Dendritic cell treated with granulocyte-macrophage colony-stimulating factor and Interleukin-4, amounts not matched to agents 40 ng/mL and 50 ng/mL, for 4 days (primary cell): ENCODE measurements around the gene HCFC1R1.

ENCODE experiments used
- H3K27ac Mint-ChIP-seq: one replicate; pipeline ENCODE4 v1.8.0; 2022; ENCODE audit warnings: mild to moderate bottlenecking, mixed read lengths
- H3K27me3 Mint-ChIP-seq: one replicate; pipeline ENCODE4 v1.8.0; 2022; ENCODE audit warnings: mild to moderate bottlenecking, mixed read lengths
- H3K36me3 Mint-ChIP-seq: one replicate; pipeline ENCODE4 v1.8.0; 2022; ENCODE audit warnings: low read depth, mixed read lengths
- H3K4me1 Mint-ChIP-seq: one replicate; pipeline ENCODE4 v1.8.0; 2022; ENCODE audit warnings: low read depth, mixed read lengths
- H3K4me3 Mint-ChIP-seq: one replicate; pipeline ENCODE4 v1.8.0; 2022; ENCODE audit warnings: mild to moderate bottlenecking, moderate library complexity, mixed read lengths
- H3K9me3 Mint-ChIP-seq: one replicate; pipeline ENCODE4 v1.8.0; 2022; ENCODE audit warnings: mixed read lengths
- intact Hi-C: fragments of 100-400 bp; cut with micrococcal nuclease; formaldehyde crosslinking; loops from one replicate; pipeline ENCODE4 v1.15.0; 2022

Gene HCFC1R1

DNA sequence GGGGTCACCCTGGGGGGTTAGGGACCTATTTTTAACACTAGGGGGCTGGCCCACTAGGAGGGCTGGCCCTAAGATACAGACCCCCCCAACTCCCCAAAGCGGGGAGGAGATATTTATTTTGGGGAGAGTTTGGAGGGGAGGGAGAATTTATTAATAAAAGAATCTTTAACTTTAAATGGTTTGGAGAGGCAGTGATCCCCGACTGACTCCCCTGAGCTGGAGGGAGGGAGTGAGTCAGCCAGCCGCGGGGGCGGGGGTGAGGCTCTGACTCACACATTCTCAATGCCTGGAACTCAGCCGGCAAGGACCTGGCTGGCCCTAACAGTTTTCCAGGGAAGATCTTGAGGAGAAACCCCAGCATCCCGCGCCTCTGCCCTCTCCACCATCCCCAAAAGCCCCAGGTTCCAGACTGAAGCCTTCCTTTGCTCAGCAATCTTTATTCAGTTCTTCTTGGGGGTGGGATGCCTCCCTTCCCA, 1.5 kb downstream of the HCFC1R1 start:
- Mint-ChIP-seq H3K27ac (peak overlapping the region; percentile 90), H3K4me3 (peak overlapping the region; percentile 81), H3K36me3 (peaks cover 43% of the 10 kb centered on the region), H3K27me3 (peaks cover 22% of the 10 kb centered on the region), H3K9me3 (no peaks in the 10 kb centered on the region), H3K4me1 (peaks cover 65% of the 10 kb centered on the region)
- intact Hi-C loops = no loop called here

DNA sequence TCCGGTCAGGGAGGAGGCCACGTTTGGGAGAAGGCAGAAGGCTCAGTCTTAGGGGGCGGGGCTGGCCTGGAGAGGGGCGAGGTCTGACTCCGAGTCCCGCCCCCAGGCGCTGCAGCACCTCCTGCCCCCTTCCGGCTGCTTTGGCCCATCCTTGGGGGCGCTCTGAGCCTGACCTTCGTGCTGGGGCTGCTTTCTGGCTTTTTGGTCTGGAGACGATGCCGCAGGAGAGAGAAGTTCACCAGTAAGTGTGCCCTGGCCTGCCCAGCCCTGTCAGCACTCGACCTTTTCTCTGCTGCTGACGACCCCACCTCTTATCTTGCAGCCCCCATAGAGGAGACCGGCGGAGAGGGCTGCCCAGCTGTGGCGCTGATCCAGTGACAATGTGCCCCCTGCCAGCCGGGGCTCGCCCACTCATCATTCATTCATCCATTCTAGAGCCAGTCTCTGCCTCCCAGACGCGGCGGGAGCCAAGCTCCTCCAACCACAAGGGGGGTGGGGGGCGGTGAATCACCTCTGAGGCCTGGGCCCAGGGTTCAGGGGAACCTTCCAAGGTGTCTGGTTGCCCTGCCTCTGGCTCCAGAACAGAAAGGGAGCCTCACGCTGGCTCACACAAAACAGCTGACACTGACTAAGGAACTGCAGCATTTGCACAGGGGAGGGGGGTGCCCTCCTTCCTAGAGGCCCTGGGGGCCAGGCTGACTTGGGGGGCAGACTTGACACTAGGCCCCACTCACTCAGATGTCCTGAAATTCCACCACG, 2.1 kb downstream of the HCFC1R1 start:
- Mint-ChIP-seq H3K27me3 (peaks cover 28% of the 10 kb centered on the region), H3K4me3 (peak overlapping the region; percentile 81), H3K4me1 (peaks cover 65% of the 10 kb centered on the region), H3K36me3 (peaks cover 36% of the 10 kb centered on the region), H3K9me3 (no peaks in the 10 kb centered on the region), H3K27ac (peak overlapping the region; percentile 90)
- intact Hi-C loops = no loop called here

DNA sequence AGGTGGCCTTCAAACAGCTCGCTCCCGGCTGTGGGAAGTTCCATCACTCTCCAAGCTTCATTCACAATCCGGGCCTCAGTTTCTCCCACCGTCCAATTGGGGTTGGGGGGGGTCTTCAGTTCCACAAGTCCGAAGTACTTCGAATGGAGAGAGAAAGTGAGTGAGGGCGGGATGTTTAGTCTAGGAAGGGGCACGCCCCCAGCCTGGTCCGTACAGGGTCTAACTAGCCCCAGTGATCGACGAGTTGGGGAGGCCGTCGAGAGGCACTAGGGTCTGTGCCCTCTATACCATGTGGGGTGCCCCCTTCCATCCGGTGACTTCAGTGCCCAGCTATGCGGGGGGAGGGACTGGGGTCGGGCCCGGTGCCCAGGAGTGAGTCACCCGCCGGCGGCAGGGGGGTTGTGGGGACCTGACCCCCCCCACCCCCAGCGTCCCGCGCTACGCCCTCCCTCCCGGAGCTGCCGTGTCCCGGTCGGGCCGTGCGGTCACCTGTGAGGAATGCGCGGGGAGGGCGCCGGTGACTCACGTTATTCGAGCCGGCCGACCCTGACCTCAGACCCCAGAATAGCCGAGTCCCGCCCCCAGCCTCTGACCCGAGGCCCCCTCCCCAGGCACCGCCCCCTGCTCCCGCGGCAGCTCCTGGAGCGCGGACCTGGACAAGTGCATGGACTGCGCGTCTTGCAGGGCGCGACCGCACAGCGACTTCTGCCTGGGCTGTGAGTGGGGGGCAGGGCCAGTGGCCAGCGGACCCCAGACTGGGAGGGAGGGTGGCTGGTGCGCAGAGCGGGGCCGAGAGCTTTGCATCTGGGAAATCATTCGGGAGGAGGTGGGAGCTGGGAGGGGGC, 2.9 kb downstream of the HCFC1R1 start:
- peaks cover 28% of the 10 kb centered on the region for H3K36me3 Mint-ChIP-seq
- peak overlapping the region; percentile 90 for H3K27ac Mint-ChIP-seq
- peak overlapping the region; percentile 81 for H3K4me3 Mint-ChIP-seq
- intact Hi-C loops = loop anchor here (1.0 kb wide), 1 partner anchor 14 kb away; no protein-coding TSS in a partner anchor
- H3K9me3 Mint-ChIP-seq = no peaks in the 10 kb centered on the region
- peaks cover 65% of the 10 kb centered on the region for H3K4me1 Mint-ChIP-seq
- peaks cover 32% of the 10 kb centered on the region for H3K27me3 Mint-ChIP-seq

DNA sequence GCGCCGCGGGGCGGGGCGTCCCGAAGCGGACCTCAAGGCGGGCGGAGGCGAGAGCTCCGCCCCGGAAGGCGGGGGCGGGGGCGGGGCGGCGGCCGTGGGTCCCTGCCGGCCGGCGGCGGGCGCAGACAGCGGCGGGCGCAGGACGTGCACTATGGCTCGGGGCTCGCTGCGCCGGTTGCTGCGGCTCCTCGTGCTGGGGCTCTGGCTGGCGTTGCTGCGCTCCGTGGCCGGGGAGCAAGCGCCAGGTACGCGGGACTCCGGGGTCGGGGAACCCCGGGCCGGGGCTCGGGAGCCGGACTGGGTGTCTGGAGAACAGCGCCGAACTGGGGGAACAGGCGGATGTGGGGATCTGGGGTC, 3.5 kb downstream of the HCFC1R1 start, which contains the start of gene TNFRSF12A:
Gene TNFRSF12A (plus strand): TSS at position 122 of the 357 bp plus-strand sequence. CDS start 30 bp downstream, at position 152.
- peak within 1 kb of the TSS; percentile 90 for H3K27ac Mint-ChIP-seq

DNA sequence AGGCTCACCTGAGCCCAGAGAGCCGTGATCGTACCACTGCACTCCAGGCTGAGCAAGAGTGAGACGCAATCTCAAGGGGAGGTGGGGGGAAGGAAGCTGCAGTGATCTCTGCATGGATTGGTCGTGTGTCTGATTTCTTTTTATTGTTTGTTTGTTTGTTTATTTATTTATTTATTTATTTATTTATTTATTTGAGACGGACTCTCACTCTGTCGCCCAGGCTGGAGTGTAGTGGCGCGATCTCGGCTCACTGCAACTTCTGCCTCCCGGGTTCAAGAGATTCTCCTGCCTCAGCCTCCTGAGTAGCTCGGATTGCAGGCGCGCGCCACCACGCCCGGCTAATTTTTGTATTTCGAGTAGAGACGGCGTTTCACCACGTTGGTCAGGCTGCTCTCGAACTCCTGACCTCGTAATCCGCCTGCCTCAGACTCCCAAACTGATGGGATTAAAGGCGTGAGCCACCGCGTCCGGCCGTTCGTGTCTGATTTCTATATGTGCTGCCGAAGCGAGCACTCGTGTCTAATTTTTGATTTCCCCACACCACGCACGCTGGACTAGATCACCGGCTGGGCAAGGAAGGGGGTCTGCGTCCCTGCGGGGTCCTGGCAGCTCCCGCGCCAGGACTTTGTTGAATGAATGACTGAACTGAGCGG, 4.0 kb downstream of the HCFC1R1 start:
- peaks cover 42% of the 10 kb centered on the region for H3K27me3 Mint-ChIP-seq
- intact Hi-C loops = loop anchor here (1.0 kb wide), 1 partner anchor 12 kb away; no protein-coding TSS in a partner anchor

More for the DNA sequence above, 3.5 kb downstream of the HCFC1R1 start, which contains the start of gene TNFRSF12A:
- intact Hi-C loops = loop anchor here (1.0 kb wide), 1 partner anchor 13 kb away; no protein-coding TSS in a partner anchor
- Mint-ChIP-seq H3K4me1 (peaks cover 61% of the 10 kb centered on the region), H3K4me3 (peak within 1 kb of the TSS; percentile 81), H3K27me3 (peaks cover 37% of the 10 kb centered on the region), H3K9me3 (no peaks in the 10 kb centered on the region), H3K36me3 (peaks cover 22% of the 10 kb centered on the region)

DNA sequence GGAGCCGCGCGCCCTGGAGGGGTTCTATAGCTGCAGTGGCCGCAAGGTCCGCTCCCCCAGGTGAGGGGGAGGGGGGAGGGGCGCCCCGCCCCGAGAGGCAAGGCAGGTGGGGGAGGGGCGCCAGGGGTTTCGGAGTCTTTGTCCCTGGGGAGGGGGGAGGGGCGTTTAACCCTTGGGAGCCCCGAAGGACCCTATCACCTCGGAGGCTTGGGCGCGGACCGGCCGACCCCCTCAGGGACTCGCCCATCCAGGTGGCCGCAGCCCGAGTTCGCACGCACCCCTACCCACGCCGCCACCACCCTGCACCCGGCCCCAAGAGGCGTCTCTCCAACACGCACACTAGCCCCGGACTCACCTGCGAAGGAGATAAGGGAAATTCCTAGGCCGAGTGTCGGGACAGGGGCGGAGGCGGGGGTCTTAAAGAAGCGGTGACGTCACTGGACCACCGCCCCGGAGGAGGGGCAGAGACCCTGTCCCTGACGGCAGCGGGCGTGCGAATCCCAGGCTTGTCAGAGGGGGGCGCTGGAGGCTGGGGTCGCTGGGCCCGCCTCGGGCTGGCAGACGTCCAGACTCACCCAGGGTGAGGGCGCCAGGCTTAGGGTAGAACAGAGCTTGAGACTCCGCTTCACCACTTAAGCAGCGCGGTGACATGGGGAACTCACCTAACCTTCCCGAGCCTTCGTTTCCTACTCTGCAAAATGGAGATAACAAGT, 5.8 kb downstream of the HCFC1R1 start, which contains the start of gene CLDN6:
Gene CLDN6 (minus strand): TSS at position 390 of the 713 bp plus-strand sequence. CDS start 2,162 bp downstream, outside the sequence.
- intact Hi-C loops = no loop called here
- Mint-ChIP-seq H3K9me3 (no peaks in the 10 kb centered on the region), H3K27ac (no peak within 1 kb of the TSS), H3K36me3 (peaks cover 9% of the 10 kb centered on the region), H3K4me1 (peaks cover 44% of the 10 kb centered on the region), H3K27me3 (peaks cover 60% of the 10 kb centered on the region), H3K4me3 (no peak within 1 kb of the TSS)

More for the DNA sequence above, 4.0 kb downstream of the HCFC1R1 start:
- peaks cover 58% of the 10 kb centered on the region for H3K4me1 Mint-ChIP-seq
- peak overlapping the region; percentile 81 for H3K4me3 Mint-ChIP-seq
- peak overlapping the region; percentile 90 for H3K27ac Mint-ChIP-seq
- no peaks in the 10 kb centered on the region for H3K9me3 Mint-ChIP-seq
- H3K36me3 Mint-ChIP-seq = peaks cover 22% of the 10 kb centered on the region

DNA sequence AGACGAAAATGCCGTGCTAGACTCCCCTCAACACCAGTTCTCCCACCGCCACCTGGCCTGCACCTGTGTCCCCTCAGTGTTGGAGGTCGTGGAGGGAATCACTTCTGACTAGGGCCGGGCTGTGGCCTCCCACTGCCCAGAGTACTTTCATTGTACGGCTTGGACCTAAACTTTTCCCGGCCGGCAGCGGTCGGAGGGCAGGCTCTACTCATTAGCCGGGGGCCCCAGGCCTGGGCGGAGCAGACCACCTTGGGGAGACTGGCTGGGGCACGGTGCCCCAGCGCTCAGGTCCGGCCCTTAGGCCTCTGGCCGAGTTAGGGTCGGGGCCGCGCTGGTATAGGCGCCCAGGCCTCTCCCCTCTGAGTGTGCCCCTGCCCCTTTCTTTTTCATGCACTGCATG, 6.4 kb downstream of the HCFC1R1 start:
- Mint-ChIP-seq H3K27me3 (peaks cover 66% of the 10 kb centered on the region), H3K4me3 (no peak overlapping the region), H3K4me1 (peaks cover 39% of the 10 kb centered on the region), H3K27ac (no peak overlapping the region), H3K9me3 (no peaks in the 10 kb centered on the region), H3K36me3 (peaks cover 4% of the 10 kb centered on the region)
- intact Hi-C loops = no loop called here

DNA sequence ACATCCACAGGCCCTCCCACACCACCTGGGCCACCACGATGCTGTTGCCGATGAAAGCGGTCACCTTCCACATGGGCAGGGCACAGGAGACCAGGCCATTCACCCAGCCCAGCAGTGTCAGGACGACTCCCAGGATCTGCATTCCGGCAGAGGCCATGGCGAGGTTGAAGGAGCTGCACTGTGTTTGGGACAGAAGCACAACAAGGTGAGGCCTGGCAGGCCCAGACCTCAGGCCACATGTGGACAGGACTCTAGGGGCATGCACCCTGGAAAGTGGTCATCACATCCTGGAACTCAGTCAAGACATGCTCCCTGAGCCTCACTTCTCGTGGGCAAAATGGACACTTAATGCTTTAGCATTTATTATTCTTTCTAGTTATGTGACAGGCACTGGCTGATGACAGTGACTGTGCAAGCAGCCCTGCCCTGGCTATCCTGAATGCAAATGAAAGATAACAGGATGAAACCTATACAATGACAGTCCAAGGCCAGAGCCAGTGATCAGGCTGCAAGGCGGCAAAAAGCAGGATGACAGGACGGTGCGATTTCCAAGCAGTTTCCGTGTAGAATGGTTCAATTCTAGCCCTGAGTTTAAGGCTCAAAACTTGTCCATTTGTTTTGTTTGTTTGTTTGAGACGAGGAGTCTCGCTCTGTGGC, 7.7 kb downstream of the HCFC1R1 start:
- no peak overlapping the region for H3K4me3 Mint-ChIP-seq
- no peaks in the 10 kb centered on the region for H3K9me3 Mint-ChIP-seq
- H3K27me3 Mint-ChIP-seq = peaks cover 79% of the 10 kb centered on the region
- intact Hi-C loops = no loop called here
- peaks cover 30% of the 10 kb centered on the region for H3K4me1 Mint-ChIP-seq
- no peak overlapping the region for H3K27ac Mint-ChIP-seq
- peaks cover 4% of the 10 kb centered on the region for H3K36me3 Mint-ChIP-seq

DNA sequence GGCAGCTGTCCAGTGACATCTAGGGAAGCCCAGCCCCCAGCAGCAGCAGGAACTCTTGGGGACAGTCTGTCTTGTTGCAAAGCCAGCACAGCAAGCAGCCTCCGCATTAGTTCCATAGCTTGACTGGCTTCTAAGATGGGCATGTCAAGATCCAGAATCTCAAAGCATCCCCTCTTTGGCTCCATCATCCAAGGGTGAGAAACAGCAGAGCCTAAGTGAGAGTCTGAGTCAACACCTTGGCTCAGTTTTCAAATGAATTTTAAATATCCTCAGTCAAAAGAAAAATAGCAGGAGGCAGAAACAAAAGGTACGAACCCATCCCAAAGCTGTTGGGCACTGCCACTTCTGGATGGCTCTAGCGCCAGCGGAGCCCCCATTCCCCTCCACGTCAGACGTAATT, 8.8 kb downstream of the HCFC1R1 start:
- Mint-ChIP-seq H3K4me1 (peaks cover 24% of the 10 kb centered on the region), H3K27ac (no peak overlapping the region), H3K27me3 (peaks cover 82% of the 10 kb centered on the region), H3K36me3 (no peaks in the 10 kb centered on the region), H3K4me3 (no peak overlapping the region), H3K9me3 (no peaks in the 10 kb centered on the region)
- intact Hi-C loops = no loop called here

DNA sequence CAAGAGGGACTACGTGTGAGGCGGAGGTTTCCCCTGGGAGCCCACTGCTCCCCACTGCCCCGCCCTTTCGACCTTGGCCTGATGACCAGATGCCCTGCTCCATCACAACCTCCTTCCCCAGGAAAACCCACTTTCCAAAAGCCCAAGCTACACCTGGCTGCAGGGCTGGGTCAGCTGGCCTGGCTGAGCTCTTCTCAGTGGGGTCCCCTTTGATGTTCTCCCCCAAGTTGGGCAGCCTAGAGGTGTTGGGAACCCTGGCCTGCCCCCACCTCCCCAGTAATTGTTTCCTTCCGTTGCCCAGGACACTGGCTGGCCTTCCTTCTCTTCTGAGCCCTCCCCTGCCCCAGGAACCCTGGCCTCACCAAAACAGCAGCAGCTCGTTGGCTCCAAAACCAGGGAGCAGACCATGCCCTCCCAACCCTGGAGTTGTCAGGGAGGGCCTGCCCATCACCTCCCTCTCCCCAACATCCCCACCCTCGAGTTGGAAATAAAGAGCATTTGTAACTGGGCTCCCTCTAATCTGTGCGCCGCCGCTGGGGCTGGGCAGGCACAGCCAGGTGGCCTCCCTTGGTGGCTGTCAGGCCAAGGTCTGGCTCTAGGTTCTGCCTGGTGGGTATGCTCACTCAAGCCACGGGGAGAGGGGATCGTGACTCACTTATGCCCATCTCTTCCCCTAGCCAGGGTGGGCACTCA, 9.6 kb downstream of the HCFC1R1 start:
- H3K27me3 Mint-ChIP-seq = peaks cover 76% of the 10 kb centered on the region
- no peaks in the 10 kb centered on the region for H3K9me3 Mint-ChIP-seq
- intact Hi-C loops = no loop called here
- no peaks in the 10 kb centered on the region for H3K36me3 Mint-ChIP-seq
- no peak overlapping the region for H3K4me3 Mint-ChIP-seq
- H3K27ac Mint-ChIP-seq = no peak overlapping the region
- peaks cover 16% of the 10 kb centered on the region for H3K4me1 Mint-ChIP-seq

DNA sequence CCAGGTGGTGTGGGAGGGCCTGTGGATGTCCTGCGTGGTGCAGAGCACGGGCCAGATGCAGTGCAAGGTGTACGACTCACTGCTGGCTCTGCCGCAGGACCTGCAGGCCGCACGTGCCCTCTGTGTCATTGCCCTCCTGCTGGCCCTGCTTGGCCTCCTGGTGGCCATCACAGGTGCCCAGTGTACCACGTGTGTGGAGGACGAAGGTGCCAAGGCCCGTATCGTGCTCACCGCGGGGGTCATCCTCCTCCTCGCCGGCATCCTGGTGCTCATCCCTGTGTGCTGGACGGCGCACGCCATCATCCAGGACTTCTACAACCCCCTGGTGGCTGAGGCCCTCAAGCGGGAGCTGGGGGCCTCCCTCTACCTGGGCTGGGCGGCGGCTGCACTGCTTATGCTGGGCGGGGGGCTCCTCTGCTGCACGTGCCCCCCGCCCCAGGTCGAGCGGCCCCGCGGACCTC, 10.2 kb downstream of the HCFC1R1 start:
- peaks cover 70% of the 10 kb centered on the region for H3K27me3 Mint-ChIP-seq
- peaks cover 19% of the 10 kb centered on the region for H3K4me1 Mint-ChIP-seq
- no peaks in the 10 kb centered on the region for H3K36me3 Mint-ChIP-seq
- no peak overlapping the region for H3K4me3 Mint-ChIP-seq
- no peaks in the 10 kb centered on the region for H3K9me3 Mint-ChIP-seq
- intact Hi-C loops = no loop called here
- H3K27ac Mint-ChIP-seq = no peak overlapping the region

DNA sequence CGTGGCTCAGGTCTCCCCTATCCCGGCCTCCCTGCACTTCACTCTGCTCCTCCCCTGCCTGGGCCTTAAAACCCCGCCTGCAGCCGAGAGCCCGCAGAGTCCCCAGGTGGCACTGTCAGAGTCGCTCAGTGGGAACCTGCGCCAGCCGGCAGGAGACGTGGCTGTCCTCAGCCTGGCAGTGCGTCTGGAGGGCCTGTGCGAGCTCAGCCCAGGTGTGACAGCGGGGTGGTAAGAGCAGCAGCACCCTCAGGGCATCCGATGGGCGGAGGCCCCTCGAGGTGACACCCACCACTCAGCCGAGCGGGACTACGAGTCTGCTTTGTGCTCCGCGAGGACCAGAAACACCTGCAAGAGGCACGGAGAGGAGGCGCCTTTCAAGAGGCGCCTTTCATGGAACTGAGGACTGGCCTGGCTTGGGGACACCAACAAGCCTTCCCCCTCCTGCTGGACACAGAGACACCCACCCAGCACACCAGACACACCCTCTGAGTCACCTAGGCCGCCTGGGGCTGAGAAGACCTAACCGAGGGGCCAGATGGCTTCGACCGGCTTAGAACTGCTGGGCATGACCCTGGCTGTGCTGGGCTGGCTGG, 10.8 kb downstream of the HCFC1R1 start, which contains the start of gene CLDN9:
Gene CLDN9 (plus strand): TSS at position 96 of the 593 bp plus-strand sequence. CDS start 440 bp downstream, at position 536.
- Mint-ChIP-seq H3K9me3 (no peaks in the 10 kb centered on the region), H3K27me3 (peaks cover 64% of the 10 kb centered on the region), H3K4me1 (peaks cover 19% of the 10 kb centered on the region), H3K36me3 (no peaks in the 10 kb centered on the region), H3K4me3 (no peak within 1 kb of the TSS), H3K27ac (no peak within 1 kb of the TSS)
- intact Hi-C loops = no loop called here
